Psoas muscle (tissue), 8 donors: ENCODE measurements around the gene FIGLA. TPM values are rescaled to one million over a fixed set of nuclear protein-coding genes. Genes with fewer than 3 reads are reported as not detected.
"Not testable (repeated sequence)": the region's sequence is repeated elsewhere in the genome, so short reads cannot be mapped to it uniquely, and the experiment has no call there.

Experiments used
- ATAC-seq, 4 donors: fragments of 200-7000 bp; cut with Tn5 transposase; one replicate each; pipeline ENCODE4 v1.9.1; 2020; ENCODE audit warnings: moderate library complexity in 3 of 4, mild to moderate bottlenecking in 2 of 4
- DNase-seq, 2 donors: peaks; one replicate each; pipeline ENCODE4 v3.0.0-alpha.2; 2020
- H3K27ac ChIP-seq: fragments of 200-600 bp; one replicate; pipeline ENCODE4 v1.8.0; 2022
- H3K27me3 ChIP-seq, 3 donors: fragments of 200-600 bp in 1 of 3; one replicate each; pipeline versions ENCODE4 v1.6.1 to v1.8.0; 2013 to 2022; ENCODE audit warnings: low read length in 2 of 3, mild to moderate bottlenecking in 2 of 3, moderate library complexity in 1 of 3; ENCODE audit not compliant: insufficient read depth in 3 of 3
- H3K36me3 ChIP-seq, 2 donors: fragments of 200-600 bp in 1 of 2; one replicate each; pipeline versions ENCODE4 v1.6.1 to v1.8.0; 2013 to 2022; ENCODE audit warnings: low read depth in 1 of 2, mild to moderate bottlenecking in 1 of 2, moderate library complexity in 1 of 2; ENCODE audit not compliant: insufficient read depth in 1 of 2
- H3K4me1 ChIP-seq: fragments of 200-600 bp; one replicate; pipeline ENCODE4 v1.8.0; 2022
- H3K4me3 ChIP-seq: fragments of 200-600 bp; one replicate; pipeline ENCODE4 v1.8.0; 2022; ENCODE audit warnings: mild to moderate bottlenecking
- H3K9me3 ChIP-seq: fragments of 200-600 bp; one replicate; pipeline ENCODE4 v1.8.0; 2022
- CTCF ChIP-seq: fragments of 200-600 bp; IDR thresholded peaks from one replicate; pipeline ENCODE4 v1.8.0; 2022; ENCODE audit warnings: antibody characterized with exemption
- WGBS, 3 donors: extraction: QIAGEN DNeasy Blood & Tissue Kit; methylation state at CpG; one replicate each; pipeline versions ENCODE4 v1.1.6 to v1.1.7; 2013; 5-methylcytosine and 5-hydroxymethylcytosine counted together
- intact Hi-C, 2 donors: fragments of 100-400 bp; cut with DNase I; formaldehyde crosslinking; loops; one replicate each; pipeline versions ENCODE4 v1.11.0 to v1.14.2; 2022
- polyA plus RNA-seq, 3 donors: library from polyadenylated mRNA; stranded (reverse); fragments of 200-250 nt; gene quantifications; one replicate each; pipeline ENCODE4 v1.2.3, GENCODE V29; 2013
- total RNA-seq, 4 donors: library from RNA; stranded (reverse); fragmentation: NEBNext Ultra II Directional in 2 of 4; extraction: Animal tissue kit (Norgen Biotek cat#: 25700) in 2 of 4; gene quantifications; one replicate each; pipeline versions ENCODE4 v1.2.1 to v1.2.4, GENCODE V29; 2021 to 2023
- donor health status: healthy with polysubstance abuse.
- donor health status: DM: no; HTN: no; CAD: no; lungs with moderate emphysema.
- donor health status: Bipolar disorder and iron deficiency.
- donor health status: healthy.
- donor health status: DM: yes; HTN: yes; CAD: no.
- donor health status: DM: no; HTN: no; CAD: no.
- donor health status: DM: no; HTN: no; CAD: no.
- donor health status: DM: yes; HTN: yes; CAD: no.

The FIGLA gene
- total and polyA plus RNA-seq, 7 donors: 0.12 to 0.21 TPM; not detected in 5

- Histone ChIP-seq H3K4me1 (no peaks in the 10 kb centered on the region), H3K9me3 (no peaks in the 10 kb centered on the region), H3K27me3 (peaks cover 0 to 3% (median 0%) of the 10 kb centered on the region in 3 donors), H3K4me3 (no peak overlapping the region), H3K27ac (no peak overlapping the region), H3K36me3 (no peaks in the 10 kb centered on the region)
- DNase-seq (no peak), ATAC-seq (no peak)
- intact Hi-C loops: no loop called here
- no peak for TF ChIP-seq CTCF
- 85 to 90% (median 89%) methylated on average over 2 of the region's 2 CpGs for WGBS, 3 donors
Observed at GRCh38 chr2:70799706-70800105, 9.3 kb upstream of the FIGLA start.

- H3K4me3 ChIP-seq, H3K9me3 ChIP-seq, H3K27me3 ChIP-seq, H3K4me1 ChIP-seq, H3K27ac ChIP-seq, DNase-seq, ATAC-seq, intact Hi-C loops, H3K36me3 ChIP-seq: not testable (repeated sequence)
- WGBS, 3 donors: 72 to 83% (median 81%) methylated on average over 3 of the region's 3 CpGs
Observed at GRCh38 chr2:70797996-70798395, 7.6 kb upstream of the FIGLA start.

GRCh38 chr2:70797506-70797905, 7.1 kb upstream of the FIGLA start:
- 24 to 48% (median 45%) methylated on average over 2 of the region's 2 CpGs for WGBS, 3 donors
- H3K4me3 ChIP-seq: no peak overlapping the region
- TF ChIP-seq CTCF: no peak
- DNase-seq (no peak), ATAC-seq (no peak)
- intact Hi-C loops: no loop called here
- H3K4me1 ChIP-seq: no peaks in the 10 kb centered on the region
- H3K27ac ChIP-seq: no peak overlapping the region
- peaks cover 0 to 10% (median 0%) of the 10 kb centered on the region in 3 donors for H3K27me3 ChIP-seq
- H3K36me3 ChIP-seq: no peaks in the 10 kb centered on the region
- H3K9me3 ChIP-seq: no peaks in the 10 kb centered on the region

- TF ChIP-seq CTCF: no peak
- DNase-seq (no peak), ATAC-seq (no peak)
- 66 to 93% (median 83%) methylated on average over 1 of the region's 1 CpG for WGBS, 3 donors
- Histone ChIP-seq H3K36me3 (no peaks in the 10 kb centered on the region), H3K27me3 (peaks cover 0 to 17% (median 0%) of the 10 kb centered on the region in 3 donors), H3K27ac (no peak overlapping the region), H3K9me3 (no peaks in the 10 kb centered on the region), H3K4me1 (no peaks in the 10 kb centered on the region), H3K4me3 (no peak overlapping the region)
- intact Hi-C loops: no loop called here
Observed at GRCh38 chr2:70796262-70796661, 5.8 kb upstream of the FIGLA start.

- Histone ChIP-seq H3K27me3 (peaks cover 2 to 26% (median 5%) of the 10 kb centered on the region in 3 donors), H3K4me1 (no peaks in the 10 kb centered on the region), H3K36me3 (no peaks in the 10 kb centered on the region), H3K27ac (no peak overlapping the region), H3K9me3 (no peaks in the 10 kb centered on the region), H3K4me3 (no peak overlapping the region)
- TF ChIP-seq CTCF: no peak
- intact Hi-C loops: no loop called here
- DNase-seq (no peak), ATAC-seq (no peak)
- 64 to 78% (median 75%) methylated on average over 4 of the region's 4 CpGs for WGBS, 3 donors
Observed at GRCh38 chr2:70795164-70795995, 4.9 kb upstream of the FIGLA start.
